PC-9 (cell line): ENCODE measurements around the gene ARFGEF3. TPM values are rescaled to one million over a fixed set of nuclear protein-coding genes. Genes with fewer than 3 reads are reported as not detected.

ENCODE experiments used
- BruUV-seq: library from RNA; stranded (reverse); fragments of 400-500 nt; replicated peaks from 2 replicates; lab custom pipeline; 2021; lab: Mats Ljungman, UMichigan
- CTCF ChIA-PET: fragments of 300-600 bp; sonication (Branson Sonifier 250); formaldehyde crosslinking; loops from one replicate; lab custom pipeline; 2022; ENCODE audit warnings: antibody characterized with exemption; lab: Charles Lee
- POLR2A ChIA-PET: fragments of 300-600 bp; sonication (Branson Sonifier 250); formaldehyde crosslinking; loops from one replicate; lab custom pipeline; 2022; ENCODE audit warnings: antibody characterized with exemption; ENCODE audit not compliant: unreplicated experiment; lab: Charles Lee
- DNase-seq, 2 experiments: peaks; one replicate each; pipeline versions ENCODE4 v3.0.0 to v3.0.0-alpha.2; 2015 to 2022; ENCODE audit warnings: mixed read lengths in 1 of 2
- H2AFZ ChIP-seq: fragments of 200-600 bp; sonication (generic); 2 replicates; pipeline ENCODE4 v1.8.1; 2017; ENCODE audit warnings: antibody characterized with exemption
- H3F3A ChIP-seq: fragments of 200-600 bp; sonication (generic); 2 replicates; pipeline ENCODE4 v1.8.1; 2017; ENCODE audit warnings: antibody characterized with exemption, mild to moderate bottlenecking, low read depth; ENCODE audit not compliant: insufficient read depth
- H3K27ac ChIP-seq: fragments of 200-600 bp; sonication (generic); 2 replicates; pipeline ENCODE4 v1.6.1; 2016; ENCODE audit warnings: mixed run types
- H3K27me3 ChIP-seq: fragments of 200-600 bp; sonication (generic); 2 replicates; pipeline ENCODE4 v1.6.1; 2016; ENCODE audit warnings: low read depth, mixed run types; ENCODE audit not compliant: insufficient read depth
- H3K36me3 ChIP-seq: fragments of 200-600 bp; sonication (generic); 2 replicates; pipeline ENCODE4 v1.6.1; 2016; ENCODE audit warnings: low read depth, mixed run types
- H3K4me1 ChIP-seq: fragments of 200-600 bp; sonication (generic); replicated peaks from 2 replicates; pipeline ENCODE4 v1.6.1; 2016; ENCODE audit warnings: mixed run types; ENCODE audit not compliant: insufficient read depth
- H3K4me2 ChIP-seq: fragments of 200-600 bp; sonication (generic); 2 replicates; pipeline ENCODE4 v1.6.1; 2017; ENCODE audit warnings: mixed run types
- H3K4me3 ChIP-seq: fragments of 200-600 bp; sonication (generic); 2 replicates; pipeline ENCODE4 v1.6.1; 2016; ENCODE audit warnings: mixed run types
- H3K79me2 ChIP-seq: fragments of 200-600 bp; sonication (generic); 2 replicates; pipeline ENCODE4 v1.6.1; 2017; ENCODE audit warnings: low read depth, mixed run types
- H3K9me2 ChIP-seq: fragments of 200-600 bp; sonication (generic); 2 replicates; pipeline ENCODE4 v1.8.1; 2017; ENCODE audit warnings: mild to moderate bottlenecking; ENCODE audit not compliant: insufficient read depth
- H3K9me3 ChIP-seq: fragments of 200-600 bp; sonication (generic); 2 replicates; pipeline ENCODE4 v1.8.1; 2016; ENCODE audit warnings: low read depth; ENCODE audit not compliant: insufficient read depth
- H4K20me1 ChIP-seq: fragments of 200-600 bp; sonication (generic); 2 replicates; pipeline ENCODE4 v1.8.1; 2017; ENCODE audit not compliant: insufficient read depth
- CTCF ChIP-seq: fragments of 200-600 bp; sonication (generic); conservative IDR thresholded peaks from 2 replicates; pipeline ENCODE4 v1.6.1; 2017; ENCODE audit warnings: mixed run types, antibody characterized with exemption, mild to moderate bottlenecking, moderate library complexity
- EZH2 ChIP-seq: fragments of 200-600 bp; sonication (generic); IDR thresholded peaks from 2 replicates; pipeline ENCODE4 v1.8.0; 2017; ENCODE audit warnings: antibody characterized with exemption, low read depth
- intact Hi-C: fragments of 100-400 bp; cut with micrococcal nuclease; formaldehyde crosslinking; loops from one replicate; pipeline ENCODE4 v1.10.0; 2022; ENCODE audit not compliant: unreplicated experiment
- total RNA-seq: library from RNA; stranded (reverse); gene quantifications from 2 replicates; pipeline ENCODE4 v1.2.3, GENCODE V29; 2021

Gene ARFGEF3
- total RNA-seq, 1 experiment from 2014 or later, result 9.9 TPM

GRCh38 chr6:138115201-138115600, 46.5 kb upstream of the ARFGEF3 start:
- H3K27ac ChIP-seq, result no peak overlapping the region
- H3K9me2 ChIP-seq, result no peaks in the 10 kb centered on the region
- no peak overlapping the region for H3K4me3 ChIP-seq
- CTCF ChIA-PET, result no interaction called here
- H3F3A ChIP-seq, result peaks cover 16% of the 10 kb centered on the region; the same call in 1 of the 2 replicates
- H3K79me2 ChIP-seq, result no peaks in the 10 kb centered on the region
- intact Hi-C loops, result loop anchor here (2.0 kb wide), 1 partner anchor 474 kb away; no protein-coding TSS in a partner anchor
- H3K36me3 ChIP-seq, result no peaks in the 10 kb centered on the region
- POLR2A ChIA-PET, result no interaction called here
- TF ChIP-seq EZH2, result no peak
- DNase-seq, result peak in 1 of 2 experiments; percentile 17
- H2AFZ ChIP-seq, result no peak overlapping the region
- H4K20me1 ChIP-seq, result no peaks in the 10 kb centered on the region
- H3K9me3 ChIP-seq, result no peaks in the 10 kb centered on the region
- peaks cover 24% of the 10 kb centered on the region for H3K4me1 ChIP-seq
- H3K27me3 ChIP-seq, result no peaks in the 10 kb centered on the region
- peak overlapping the region; percentile 60 for H3K4me2 ChIP-seq
- no TSS peak for BruUV-seq

- peak; percentile 95 for TF ChIP-seq CTCF
- no peak for TF ChIP-seq EZH2
- Histone ChIP-seq H3K4me2 (peak overlapping the region; percentile 60), H4K20me1 (no peaks in the 10 kb centered on the region), H3K27ac (peak overlapping the region; percentile 67), H3K79me2 (no peaks in the 10 kb centered on the region), H3K36me3 (no peaks in the 10 kb centered on the region), H3K27me3 (no peaks in the 10 kb centered on the region), H2AFZ (peak overlapping the region; percentile 63; the same call in 1 of the 2 replicates), H3K9me2 (no peaks in the 10 kb centered on the region), H3K4me3 (no peak overlapping the region), H3F3A (peaks cover 16% of the 10 kb centered on the region; the same call in 1 of the 2 replicates), H3K4me1 (peaks cover 24% of the 10 kb centered on the region), H3K9me3 (no peaks in the 10 kb centered on the region)
- peak; percentile 42 to 93 for DNase-seq
- CTCF ChIA-PET, result interaction anchor here (0.7 to 1.8 kb wide), 2 partner anchors 171 to 1245 kb away, joined by 6 read pairs; no protein-coding TSS in a partner anchor
- POLR2A ChIA-PET, result interaction anchor here (0.5 kb wide), 1 partner anchor 46 kb away, joined by 8 read pairs; no protein-coding TSS in a partner anchor
- intact Hi-C loops, result loop anchor here (1.0 to 2.0 kb wide), 6 partner anchors 288 to 1249 kb away; partner anchors contain the start of gene HEBP2
- BruUV-seq, result no TSS peak
Observed at GRCh38 chr6:138115877-138116660, 45.7 kb upstream of the ARFGEF3 start.

- intact Hi-C loops, result loop anchor here (1.0 to 2.0 kb wide), 5 partner anchors 288 to 1248 kb away; partner anchors contain the start of gene HEBP2
- Histone ChIP-seq H4K20me1 (no peaks in the 10 kb centered on the region), H3K27ac (peak overlapping the region; percentile 67), H3K79me2 (no peaks in the 10 kb centered on the region), H3K36me3 (no peaks in the 10 kb centered on the region), H2AFZ (no peak overlapping the region), H3K27me3 (no peaks in the 10 kb centered on the region), H3K9me2 (no peaks in the 10 kb centered on the region), H3K4me1 (peaks cover 24% of the 10 kb centered on the region), H3K9me3 (no peaks in the 10 kb centered on the region), H3F3A (peaks cover 16% of the 10 kb centered on the region; the same call in 1 of the 2 replicates), H3K4me2 (peak overlapping the region; percentile 60), H3K4me3 (no peak overlapping the region)
- TF ChIP-seq EZH2 (no peak), CTCF (no peak)
- POLR2A ChIA-PET, result no interaction called here
- BruUV-seq, result no TSS peak
- no peak for DNase-seq
- CTCF ChIA-PET, result interaction anchor here (0.6 to 1.8 kb wide), 3 partner anchors 171 to 1245 kb away, joined by 3 to 6 read pairs (median 6); no protein-coding TSS in a partner anchor
Observed at GRCh38 chr6:138116661-138116999, 45.1 kb upstream of the ARFGEF3 start.
